GM19438 (cell line): ENCODE data around the gene RAD9A.

ENCODE experiments used
- ATAC-seq: cut with Tn5 transposase; IDR thresholded peaks from one replicate; pipeline ENCODE4 v1.9.1; 2021; ENCODE audit warnings: low read depth; ENCODE audit not compliant: unreplicated experiment

Gene RAD9A

DNA sequence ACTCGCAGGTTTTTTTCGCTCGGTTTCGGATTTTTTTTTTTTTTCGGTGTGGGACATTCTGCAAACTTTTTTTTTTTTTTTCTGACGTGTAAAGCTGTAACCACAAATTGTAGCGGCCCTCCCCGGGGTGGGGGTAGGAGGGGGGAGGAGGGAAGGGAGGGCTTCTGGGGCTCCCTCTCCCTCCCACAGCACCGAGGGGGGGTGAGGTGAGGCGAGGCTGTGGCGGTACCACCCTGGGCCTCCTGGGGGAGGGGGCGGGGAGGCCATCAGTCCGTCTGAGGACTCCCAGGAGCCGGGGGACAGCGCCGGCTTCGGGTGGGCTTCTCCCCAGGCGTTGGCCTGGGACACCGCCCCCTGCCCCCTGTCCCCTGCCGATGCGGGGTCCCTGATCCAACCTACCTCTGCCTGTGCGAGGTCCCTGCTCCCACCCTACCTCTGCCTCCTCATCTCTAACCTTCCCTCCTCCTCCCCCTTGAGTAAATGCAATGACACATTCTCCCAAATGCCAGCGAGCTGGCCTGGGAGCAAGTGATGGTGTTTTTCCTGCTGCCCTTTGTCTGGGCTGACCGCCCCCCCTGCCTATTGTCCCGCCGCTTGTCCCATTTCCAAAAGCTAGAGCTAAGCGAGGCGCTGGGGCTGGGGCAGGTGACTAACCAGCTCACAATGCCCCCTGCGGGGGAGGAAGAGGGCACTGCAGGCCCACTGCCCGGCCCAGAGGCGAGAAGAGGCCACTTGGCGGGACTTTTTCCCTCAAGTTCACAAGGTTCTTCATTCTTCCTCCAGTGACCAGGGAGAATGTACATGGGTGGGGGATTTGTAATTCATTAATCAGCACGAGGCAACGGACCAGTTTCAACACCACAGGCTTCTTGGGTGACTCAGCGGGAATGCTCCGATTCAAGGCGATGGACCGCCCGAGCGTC, 17.9 kb upstream of the RAD9A start:
- ATAC-seq = no peak

DNA sequence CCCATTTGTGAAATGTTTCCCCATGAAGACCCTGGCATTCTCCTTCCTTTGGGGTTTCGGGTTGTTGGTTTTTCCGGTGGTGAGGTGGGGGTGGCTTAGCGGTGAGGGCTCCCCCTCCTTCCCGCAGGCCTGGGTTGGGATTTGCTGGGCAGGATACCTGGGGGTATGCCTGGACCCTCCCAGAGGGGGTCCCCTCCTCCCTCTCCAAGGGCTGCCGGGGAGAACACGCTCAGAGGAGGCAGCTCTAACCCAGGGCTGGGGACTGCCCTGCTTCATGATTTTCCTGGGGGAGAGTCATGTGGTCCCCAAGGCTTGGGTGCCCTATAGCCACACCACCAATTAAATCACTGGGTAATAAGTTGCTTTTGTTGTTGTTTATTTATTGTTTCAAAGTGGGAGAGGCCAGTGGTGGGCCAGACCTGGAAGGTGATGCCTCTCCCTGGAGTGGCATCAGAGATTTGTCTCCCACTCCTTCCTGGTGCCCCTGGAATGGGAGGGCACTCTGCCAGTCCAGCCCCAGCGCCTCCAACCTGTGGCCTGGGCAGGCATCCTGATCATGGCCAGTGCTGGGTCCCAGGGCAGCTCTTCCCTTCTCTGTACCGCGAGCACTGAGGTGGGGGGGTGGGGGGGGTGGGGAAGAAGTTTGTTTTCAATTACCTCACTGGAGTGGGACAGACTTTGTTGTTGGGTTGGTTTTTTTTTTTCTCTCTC, 17.1 kb upstream of the RAD9A start:
- ATAC-seq = no peak

GRCh38 chr11:67375320-67376055, 16.3 kb upstream of the RAD9A start:
- ATAC-seq = no peak

- no peak for ATAC-seq
These were observed 15.5 kb upstream of the RAD9A start for GRCh38 chr11:67376063-67376820.

- ATAC-seq = no peak
These were observed 14.6 kb upstream of the RAD9A start for GRCh38 chr11:67376873-67377808.

DNA sequence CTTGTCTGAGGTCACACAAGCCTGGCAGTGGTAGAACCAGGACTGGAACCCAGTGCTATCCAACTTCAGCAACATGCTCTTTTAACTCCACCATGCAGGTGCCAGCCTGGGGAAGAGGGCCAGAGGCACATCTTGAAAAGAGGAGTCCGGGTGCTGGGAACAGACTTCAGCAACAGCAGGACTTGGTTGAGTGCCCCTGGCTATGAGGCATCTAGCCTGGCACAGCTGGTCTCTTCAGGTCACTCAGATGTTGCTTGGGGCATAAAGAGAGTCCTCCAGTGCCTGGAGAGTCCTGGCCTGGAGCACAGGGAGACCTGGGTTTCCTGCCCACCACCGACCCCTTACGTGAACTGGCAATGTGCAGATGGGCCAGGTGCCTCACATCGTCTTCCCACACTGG, 13.2 kb upstream of the RAD9A start:
- no peak for ATAC-seq

GRCh38 chr11:67379061-67380058, 12.4 kb upstream of the RAD9A start:
- no peak for ATAC-seq

DNA sequence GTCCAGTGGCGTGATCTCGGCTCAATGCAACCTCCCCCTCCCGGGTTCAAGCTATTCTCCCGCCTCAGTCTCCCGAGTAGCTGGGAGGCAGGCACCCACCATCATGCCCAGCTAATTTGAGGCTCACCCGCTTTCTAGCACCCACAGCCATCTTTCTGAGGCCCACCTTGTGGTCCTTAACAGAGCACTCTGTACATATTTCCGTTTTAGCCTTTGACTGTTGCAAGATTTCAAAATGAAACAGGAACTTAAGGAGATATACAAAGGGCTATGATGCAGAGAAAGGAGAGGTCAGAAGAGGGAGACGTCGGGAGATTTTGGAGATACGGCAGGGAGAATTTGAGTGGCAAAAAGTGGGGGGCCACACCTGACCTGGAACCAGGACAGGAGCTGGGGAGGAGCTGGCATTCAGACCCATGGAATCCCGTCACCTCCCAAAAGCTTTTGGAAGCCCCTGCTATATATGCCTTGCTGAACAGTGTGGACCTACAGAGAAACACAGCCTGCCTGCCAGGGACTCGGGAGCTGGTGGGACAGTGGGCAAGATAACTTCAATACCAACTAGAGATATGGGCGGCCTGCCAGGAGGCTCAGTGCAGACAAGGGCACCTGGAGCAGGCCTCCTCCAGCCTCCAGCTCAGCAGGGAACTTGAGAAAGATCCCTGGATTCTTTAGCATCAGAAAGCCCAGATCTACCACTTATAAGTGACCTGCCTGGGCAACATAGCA, 10.4 kb upstream of the RAD9A start:
- ATAC-seq = no peak

GRCh38 chr11:67382276-67383136, 9.3 kb upstream of the RAD9A start:
- ATAC-seq = no peak

DNA sequence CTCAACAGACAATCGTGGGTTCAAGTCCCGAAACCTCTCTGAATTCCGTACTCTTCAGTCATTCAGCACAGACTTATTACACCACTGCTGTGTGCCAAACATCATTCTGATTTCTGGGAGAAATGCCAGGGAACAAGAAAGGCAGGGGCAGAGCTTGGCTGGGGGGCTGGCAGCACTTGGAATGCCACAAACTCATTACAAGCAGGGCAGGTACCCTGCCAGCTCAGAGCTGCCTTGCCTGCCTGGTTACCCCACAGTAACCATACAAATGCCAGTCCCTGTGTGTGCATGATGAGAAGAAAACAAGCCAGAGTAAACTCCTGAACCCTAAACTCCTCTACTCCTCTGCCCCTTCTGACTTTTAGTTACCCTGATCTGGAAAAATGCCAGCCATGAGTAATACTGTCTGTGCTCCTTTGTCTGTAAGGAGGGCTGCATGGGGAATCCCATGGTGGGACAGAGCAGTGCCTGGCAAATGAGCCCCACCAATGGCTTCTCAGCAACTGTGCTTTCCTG, 6.9 kb upstream of the RAD9A start:
- no peak for ATAC-seq

- no peak for ATAC-seq
These were observed 4.7 kb upstream of the RAD9A start for GRCh38 chr11:67387069-67387468.

GRCh38 chr11:67387518-67387917, 4.3 kb upstream of the RAD9A start:
- no peak for ATAC-seq

DNA sequence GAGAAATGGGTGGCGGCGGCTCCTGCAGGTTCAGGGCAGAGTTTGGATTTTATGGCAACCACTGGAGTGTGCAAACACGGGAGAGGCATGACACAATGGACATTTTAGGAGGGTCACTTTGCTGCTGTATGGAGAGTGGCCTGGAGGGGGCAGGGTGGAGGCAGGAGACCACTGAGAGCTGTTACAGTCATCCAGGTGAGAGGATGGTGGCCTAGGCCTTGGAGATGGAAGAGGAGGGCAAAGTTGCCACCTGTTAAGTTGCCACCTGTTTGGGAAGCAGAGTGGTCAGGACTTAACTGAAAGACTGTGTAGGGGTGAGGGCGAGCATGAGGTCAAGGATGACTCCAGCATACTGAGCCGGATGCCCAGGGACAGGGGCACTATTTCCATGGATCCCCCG, 2.3 kb upstream of the RAD9A start:
- no peak for ATAC-seq

GRCh38 chr11:67390947-67391303, 861 bp upstream of the RAD9A start:
- ATAC-seq = no peak

DNA sequence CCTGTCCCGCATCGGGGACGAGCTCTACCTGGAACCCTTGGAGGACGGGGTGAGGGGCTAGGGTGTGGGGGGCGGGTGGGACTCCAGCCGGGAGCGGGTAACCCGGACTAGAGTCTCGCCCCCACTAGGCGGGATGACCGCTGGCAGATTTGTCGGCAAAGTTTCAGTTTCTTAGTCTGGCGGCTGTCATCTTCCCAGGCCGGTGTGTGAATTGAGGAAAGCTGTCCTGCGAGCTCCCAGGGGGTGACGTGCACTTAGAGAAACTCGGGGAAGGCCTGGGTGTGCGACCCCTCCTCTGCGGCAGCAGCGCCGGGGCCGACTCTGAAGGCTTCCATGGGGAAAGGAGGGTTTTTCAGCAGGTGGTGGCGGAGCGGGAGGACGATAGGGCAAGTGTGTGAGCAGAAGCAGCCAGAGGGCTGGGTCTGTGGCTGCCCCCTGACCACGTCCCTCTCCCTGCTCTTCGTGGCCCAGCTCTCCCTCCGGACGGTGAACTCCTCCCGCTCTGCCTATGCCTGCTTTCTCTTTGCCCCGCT, 463 bp downstream of the RAD9A start:
- peak; percentile 12 for ATAC-seq

DNA sequence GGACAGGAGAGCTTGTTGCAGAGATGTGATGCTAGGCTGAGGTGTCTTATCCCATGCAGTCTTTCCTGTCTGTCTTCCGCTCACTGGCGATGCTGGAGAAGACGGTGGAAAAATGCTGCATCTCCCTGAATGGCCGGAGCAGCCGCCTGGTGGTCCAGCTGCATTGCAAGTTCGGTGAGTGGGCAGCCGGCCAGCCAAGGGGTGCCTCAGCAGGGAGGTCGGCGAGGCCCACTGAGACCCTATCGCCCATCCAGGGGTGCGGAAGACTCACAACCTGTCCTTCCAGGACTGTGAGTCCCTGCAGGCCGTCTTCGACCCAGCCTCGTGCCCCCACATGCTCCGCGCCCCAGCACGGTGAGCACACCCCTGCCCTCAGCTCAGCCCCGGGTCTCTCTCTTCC, 1.7 kb downstream of the RAD9A start:
- no peak for ATAC-seq
